GM19452 (cell line): ENCODE measurements around the gene CD4.
"Not testable (repeated sequence)": the region's sequence is repeated elsewhere in the genome, so short reads cannot be mapped to it uniquely, and the experiment has no call there.

Experiments used
- ATAC-seq: cut with Tn5 transposase; IDR thresholded peaks from one replicate; pipeline ENCODE4 v1.9.1; 2021; ENCODE audit not compliant: unreplicated experiment

Gene CD4

DNA sequence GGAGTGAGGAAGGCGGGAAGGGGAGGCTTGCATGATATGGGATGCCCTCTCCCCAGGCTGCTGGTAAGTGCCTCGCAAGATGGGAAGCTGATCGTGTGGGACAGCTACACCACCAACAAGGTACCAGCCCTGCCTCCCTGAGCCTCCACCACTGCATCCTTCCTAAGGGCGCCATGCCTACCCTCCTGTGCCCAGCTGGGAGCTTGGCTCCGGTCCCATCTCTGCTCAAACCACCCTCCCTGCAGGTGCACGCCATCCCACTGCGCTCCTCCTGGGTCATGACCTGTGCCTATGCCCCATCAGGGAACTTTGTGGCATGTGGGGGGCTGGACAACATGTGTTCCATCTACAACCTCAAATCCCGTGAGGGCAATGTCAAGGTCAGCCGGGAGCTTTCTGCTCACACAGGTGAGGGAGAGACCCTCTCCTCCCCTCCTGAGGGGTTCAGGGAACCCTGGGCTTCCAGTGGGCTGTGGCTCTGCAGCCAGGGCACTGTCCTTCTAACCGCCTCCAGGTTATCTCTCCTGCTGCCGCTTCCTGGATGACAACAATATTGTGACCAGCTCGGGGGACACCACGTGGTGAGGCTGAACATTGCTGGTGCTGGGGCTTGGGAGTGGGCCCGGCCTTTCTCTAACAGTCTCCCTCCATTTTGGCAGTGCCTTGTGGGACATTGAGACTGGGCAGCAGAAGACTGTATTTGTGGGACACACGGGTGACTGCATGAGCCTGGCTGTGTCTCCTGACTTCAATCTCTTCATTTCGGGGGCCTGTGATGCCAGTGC lies 54.0 kb downstream of the CD4 start:
- no peak for ATAC-seq

DNA sequence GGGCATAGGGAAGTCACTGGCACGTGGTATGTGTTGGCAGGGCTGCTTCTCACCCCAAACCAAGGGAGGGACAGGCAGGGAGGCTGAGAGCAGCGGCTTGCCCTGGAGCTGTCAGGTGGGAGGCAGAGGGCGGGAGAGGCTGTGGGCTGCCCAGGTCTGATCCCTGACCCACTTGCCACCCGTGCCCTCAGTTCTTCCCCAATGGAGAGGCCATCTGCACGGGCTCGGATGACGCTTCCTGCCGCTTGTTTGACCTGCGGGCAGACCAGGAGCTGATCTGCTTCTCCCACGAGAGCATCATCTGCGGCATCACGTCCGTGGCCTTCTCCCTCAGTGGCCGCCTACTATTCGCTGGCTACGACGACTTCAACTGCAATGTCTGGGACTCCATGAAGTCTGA lies 56.1 kb downstream of the CD4 start:
- no peak for ATAC-seq

DNA sequence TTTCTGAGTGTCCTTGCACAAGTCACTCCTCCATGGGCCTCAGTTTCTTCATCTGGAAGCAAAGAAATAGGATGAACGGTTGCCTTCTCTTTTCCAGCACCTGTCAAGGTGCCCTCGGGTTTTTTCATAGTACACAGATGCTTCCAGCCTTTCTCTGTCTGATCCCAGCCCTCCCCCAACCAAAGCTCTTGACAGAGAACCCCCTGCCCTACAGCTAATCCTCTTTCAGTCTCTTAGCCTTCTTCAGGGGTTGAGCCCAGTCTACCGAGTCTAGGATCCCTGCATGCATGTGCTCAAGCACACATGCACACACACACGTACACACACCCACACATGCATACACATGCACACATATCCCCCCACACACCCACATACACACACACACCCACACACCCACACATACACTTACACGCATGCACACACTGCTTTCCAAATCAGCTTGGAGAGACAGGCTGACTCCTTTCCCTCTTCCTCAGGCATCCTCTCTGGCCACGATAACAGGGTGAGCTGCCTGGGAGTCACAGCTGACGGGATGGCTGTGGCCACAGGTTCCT lies 57.1 kb downstream of the CD4 start:
- ATAC-seq, result no peak

DNA sequence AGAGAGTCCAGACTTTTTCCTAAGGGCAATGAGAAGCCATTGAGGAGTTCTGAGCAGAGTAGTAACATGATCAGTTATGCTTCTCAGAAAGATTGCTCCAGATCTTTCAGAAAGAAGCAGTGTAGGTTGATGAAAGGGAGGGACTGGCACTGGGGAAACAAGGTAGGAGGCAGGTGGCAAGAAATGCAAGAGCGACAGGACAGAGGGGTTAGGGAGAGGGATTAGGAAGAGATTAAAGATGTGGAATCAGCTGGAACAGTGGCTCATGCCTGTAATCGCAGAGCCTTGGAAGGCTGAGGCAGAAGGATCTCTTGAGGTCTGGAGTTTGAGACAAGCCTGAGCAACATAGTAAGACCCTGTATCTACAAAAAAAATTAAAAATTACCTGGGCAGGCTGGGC lies 58.3 kb downstream of the CD4 start:
- no peak for ATAC-seq

DNA sequence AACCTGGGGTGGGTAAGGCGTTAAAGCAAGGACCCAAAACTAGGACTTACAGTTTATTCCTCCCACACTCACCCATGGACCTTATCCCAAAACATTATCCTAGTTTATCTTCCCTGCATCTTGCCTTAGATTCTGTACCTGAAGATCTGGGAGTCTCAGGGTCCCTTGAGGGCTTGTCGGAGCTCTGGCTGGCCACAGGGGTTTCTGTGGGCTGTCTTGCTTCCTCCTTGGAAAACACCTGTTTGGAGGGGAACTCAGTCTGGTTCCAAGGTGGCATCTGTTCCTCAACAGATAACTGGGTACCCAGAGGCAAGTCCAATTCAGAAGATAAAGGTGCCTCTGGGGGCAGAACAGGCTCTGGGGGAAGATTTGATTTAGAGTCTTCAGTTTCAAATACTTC lies 60.1 kb downstream of the CD4 start:
- no peak for ATAC-seq

DNA sequence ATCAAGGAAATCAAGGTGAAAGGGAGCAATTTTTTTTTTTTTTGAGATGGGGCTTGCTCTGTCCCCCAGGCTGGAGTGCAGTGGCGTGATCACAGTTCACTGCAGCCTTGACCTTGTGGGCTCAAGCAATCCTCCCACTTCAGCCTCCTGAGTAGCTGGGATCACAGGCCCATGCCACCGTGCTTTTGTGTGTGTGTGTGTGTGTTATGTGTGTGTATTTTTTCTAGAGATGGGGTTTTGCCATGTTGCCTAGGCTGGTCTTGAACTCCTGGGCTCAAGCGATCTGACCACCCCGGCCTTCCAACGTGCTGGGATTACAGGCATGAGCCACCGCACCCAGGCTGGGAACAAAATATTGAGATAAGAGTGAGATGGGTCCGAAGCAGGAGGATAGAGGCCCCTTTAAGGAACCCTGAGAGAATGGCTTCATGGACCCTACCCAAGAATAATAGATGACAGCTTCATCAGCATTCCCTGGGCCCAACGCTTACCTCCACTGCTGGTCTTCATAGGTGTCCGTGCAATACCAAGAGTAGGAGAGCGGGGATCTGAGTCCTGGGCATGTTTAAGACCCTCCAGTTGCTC lies 60.7 kb downstream of the CD4 start:
- ATAC-seq, result no peak

DNA sequence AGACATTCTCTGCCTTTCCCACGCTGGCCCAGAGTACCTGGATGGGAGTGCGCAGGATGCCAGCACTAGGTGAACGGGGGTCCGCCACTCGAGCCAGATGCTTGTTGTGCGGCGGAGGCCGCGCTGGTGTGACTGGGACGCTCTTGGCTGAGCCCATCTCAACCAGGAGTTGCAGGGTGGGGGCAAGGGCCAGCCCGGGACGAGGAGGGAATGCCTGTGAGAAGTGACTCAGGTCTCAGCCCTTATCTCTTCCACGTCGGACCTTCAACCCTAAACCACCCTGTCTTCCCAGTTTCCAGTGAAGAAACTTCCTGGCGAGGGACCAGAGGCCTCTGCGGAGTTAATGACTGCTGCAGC lies 61.4 kb downstream of the CD4 start:
- no peak for ATAC-seq

DNA sequence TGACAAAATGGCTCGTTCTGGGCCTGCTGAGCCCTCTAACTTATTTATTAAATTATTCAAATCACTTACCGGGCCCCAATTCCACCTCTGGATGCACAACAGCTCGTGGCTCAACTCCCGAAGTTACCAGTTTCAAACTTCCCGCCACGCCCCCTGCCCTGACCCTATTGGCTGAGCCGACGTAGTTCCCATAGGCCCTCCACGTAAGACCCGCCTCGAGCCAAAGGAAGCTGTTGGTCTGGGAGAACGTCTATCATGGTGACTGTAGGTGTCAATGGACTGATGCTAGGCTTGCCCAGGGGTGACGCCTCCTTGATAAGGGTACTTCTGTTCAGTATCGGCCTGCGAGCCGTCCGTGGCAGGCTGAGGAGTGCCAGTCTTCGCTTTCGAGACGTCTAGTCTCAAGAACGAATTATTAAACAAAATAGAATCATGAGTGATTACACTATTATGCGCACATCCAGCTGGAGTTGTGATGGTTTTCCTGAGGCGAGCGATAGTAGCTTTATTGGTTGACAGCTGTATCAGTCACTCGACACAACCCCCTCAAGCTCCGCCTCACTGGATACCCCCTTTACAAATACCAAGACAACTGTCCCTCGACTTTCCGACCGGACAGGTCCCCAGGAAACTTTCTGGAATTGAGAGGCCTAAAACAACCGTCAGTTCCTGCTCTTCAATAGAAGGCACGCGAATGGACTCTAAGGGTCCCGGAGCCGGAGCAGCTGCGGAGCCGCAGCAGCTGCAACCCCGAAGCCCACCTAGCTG lies 62.0 kb downstream of the CD4 start, which contains the start of gene CDCA3:
TSS of gene CDCA3 (minus strand) at position 134 of the 768 bp plus-strand sequence. CDS start 334 bp downstream, outside the sequence.
- peak; percentile 59 for ATAC-seq

DNA sequence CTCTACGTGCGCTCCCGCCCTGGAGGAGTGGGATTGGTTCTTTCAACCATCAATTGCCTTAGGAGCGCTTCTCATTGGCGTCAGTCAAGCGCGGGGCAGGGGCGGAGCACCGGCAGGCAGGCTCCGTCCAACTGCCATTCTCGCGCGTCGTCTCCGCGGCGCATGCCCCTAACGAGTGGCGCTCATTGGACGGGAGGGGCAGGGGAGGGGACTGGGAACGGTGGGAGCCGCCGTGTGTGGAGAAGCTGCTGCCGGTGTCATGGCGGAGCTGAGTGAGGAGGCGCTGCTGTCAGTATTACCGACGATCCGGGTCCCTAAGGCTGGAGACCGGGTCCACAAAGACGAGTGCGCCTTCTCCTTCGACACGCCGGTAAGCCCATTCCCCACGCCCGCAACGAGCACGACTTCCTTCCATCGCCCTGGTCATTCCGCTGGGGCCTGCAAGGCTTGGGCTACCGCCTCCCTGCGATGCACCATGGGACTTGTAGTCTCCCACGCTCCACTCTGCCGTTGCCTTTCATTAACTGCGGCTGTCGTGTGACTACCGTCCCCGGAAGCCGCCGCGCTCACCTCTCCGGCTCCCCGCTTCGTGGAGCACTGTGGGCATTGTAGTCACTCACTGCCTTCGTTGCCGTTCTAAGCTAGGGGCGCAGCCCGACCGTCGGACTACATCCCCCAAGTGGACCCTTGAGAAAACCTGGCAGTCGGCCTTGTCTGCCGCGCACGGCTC lies 62.8 kb downstream of the CD4 start, which contains the start of gene USP5:
TSS of gene USP5 (plus strand) at position 230 of the 730 bp plus-strand sequence. CDS start at position 260, 30 bp downstream.
- ATAC-seq, result peak; percentile 68

DNA sequence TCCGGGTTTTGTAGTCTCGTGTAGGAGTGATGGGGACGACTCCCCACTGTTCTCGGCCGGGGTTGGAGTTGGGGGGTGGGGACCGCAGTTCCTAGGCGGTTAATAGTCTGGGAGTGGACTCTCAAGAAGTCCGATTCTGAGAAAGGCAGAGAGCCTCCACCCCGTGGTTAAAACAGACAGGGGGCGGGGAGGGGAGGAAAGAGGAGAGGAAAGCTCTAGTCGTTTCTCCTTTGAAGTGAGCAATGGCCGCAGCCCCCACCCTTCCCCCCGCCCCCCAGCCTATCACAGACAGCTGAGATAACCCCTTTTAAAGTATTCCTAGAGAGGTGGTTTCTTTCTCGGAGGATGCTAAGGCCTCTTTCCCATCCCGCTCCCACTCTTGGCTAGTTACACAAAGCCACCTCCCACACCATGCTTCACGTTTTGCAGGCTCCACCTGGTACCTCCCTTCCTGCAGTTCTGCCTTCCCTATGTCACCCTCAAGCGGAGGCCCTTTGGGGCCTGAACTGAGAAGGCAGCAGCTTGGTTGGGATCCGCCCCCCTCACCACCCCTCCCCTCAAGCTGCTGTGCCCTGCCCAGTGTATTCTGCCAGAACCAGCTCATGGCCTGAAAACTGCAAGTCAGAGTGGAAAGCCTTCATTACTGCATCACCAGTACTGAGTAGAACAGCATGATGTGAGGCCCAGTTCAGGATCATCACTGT lies 63.5 kb downstream of the CD4 start:
- no peak for ATAC-seq

DNA sequence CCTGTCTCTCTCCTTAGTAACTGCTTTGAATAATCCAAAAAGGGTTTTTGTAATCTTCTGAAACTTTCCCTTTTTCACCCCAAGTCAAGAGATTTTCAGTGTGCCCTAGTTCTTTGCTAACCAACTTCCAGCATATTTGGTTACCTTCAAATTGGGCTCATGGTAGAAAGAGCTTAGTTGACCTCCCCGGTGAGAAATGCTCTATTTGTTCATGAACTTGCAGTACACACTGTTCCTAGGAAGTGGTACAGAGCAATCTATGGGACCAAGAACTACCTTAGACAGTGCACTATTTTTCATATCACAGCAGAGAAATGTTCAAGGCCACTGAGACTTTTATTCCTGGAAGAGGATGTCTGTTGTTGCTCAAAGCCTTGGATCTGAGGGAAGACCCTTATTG lies 64.3 kb downstream of the CD4 start:
- ATAC-seq, result no peak

DNA sequence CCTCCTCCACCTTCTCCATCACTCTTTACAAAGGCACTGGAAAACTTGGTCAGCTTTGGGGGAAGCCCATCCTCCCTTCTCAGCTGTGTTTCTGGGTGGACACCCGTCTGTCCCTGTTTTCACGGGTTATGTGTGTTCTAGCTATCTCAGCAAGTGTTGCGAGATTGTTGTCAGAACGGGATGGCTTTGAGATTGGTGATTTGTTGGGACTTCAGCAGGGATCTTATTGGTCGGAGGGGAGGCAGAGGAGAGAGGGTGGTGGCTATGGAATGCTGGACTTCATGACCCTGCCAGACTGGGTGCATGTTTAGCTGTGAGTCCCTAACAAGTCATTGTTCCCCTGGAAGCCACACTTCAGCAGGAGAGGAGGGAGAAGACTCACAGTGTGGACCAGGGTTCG lies 64.7 kb downstream of the CD4 start:
- no peak for ATAC-seq

DNA sequence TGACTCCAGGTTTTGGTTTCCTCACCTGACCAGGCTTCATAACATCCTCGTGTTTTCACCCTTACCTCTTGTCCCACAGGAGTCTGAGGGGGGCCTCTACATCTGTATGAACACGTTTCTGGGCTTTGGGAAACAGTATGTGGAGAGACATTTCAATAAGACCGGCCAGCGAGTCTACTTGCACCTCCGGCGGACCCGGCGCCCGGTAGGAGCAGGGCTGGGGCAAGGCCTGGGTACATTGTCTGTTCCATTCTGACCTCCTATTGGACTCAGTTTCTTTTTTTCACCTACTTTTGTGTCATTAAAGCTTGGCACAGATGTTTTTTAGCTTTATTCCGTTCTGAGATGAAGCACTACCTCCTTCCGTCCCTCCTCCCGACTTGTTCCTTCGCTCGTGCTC lies 66.0 kb downstream of the CD4 start:
- no peak for ATAC-seq

DNA sequence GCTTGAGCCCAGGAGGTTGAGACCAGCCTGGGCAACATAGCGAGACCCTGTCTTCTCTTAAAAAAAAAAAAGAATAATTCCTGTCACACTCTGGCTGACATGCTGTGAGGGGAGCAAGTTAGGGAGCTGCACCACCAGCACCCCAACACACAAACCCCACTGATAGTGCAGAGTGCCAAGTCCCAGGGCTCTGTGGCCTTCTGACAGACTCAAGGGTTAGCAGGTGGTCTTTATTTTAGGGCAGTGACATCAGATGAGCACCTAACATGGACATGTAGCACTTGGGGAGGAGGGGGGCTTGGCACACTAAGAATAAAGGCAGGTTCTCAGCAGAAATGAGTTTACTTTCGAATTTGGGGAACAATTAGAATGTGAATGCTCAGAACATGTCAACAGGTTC lies 69.5 kb downstream of the CD4 start:
- no peak for ATAC-seq

DNA sequence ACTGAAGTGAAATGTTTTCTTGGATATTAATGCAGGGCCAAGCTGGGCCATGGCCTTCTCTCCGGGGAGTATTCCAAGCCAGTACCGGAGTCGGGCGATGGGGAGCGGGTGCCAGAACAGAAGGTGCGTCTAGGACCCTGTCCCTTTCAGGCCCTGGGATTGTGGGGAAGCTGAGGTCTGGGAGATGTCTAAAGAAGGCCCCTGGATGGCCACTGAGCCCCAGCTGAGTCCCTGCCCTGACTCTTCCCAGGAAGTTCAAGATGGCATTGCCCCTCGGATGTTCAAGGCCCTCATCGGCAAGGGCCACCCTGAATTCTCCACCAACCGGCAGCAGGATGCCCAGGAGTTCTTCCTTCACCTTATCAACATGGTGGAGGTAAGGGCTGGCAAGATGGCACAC lies 70.8 kb downstream of the CD4 start:
- ATAC-seq, result no peak

DNA sequence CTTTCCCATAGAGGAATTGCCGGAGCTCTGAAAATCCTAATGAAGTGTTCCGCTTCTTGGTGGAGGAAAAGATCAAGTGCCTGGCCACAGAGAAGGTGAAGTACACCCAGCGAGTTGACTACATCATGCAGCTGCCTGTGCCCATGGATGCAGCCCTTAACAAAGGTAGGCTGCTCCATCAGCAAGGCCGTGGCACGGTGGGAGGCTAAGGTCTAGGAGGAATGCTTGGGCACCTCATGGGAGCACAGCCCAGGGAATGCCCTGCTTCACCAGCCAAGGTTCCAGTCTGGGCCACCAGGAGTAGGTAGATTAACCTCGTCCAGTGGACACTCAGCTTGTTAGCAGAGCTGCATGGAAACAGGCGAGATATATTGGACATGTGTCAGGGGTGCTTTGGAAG lies 71.6 kb downstream of the CD4 start:
- ATAC-seq, result no peak

DNA sequence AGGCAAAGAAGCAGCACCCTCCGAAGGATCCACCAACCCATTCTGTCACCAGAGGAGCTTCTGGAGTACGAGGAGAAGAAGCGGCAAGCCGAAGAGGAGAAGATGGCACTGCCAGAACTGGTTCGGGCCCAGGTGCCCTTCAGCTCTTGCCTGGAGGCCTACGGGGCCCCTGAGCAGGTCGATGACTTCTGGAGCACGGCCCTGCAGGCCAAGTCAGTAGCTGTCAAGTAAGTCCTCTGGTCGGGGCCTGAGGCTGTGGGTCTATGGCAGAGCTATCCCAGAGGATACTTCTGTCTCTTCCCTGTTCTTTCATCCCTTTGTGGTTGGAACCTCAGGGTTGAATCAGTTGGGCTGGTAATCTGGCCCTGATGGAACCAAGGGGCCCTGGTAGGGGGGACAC lies 72.1 kb downstream of the CD4 start:
- ATAC-seq, result no peak

DNA sequence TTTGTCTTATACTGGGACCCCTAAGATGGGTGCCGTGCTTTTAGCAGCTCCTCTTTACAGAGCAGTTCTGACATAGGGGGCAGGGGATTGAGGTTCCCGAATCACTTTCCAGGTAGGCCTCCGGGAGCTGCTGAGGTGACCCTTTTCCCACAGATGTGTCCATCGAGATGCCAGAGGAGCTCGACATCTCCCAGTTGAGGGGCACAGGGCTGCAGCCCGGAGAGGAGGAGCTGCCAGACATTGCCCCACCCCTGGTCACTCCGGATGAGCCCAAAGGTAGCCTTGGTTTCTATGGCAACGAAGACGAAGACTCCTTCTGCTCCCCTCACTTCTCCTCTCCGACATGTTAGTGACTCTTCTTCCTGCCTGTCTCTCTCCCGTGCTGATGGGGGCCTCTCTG lies 73.7 kb downstream of the CD4 start:
- ATAC-seq, result no peak

DNA sequence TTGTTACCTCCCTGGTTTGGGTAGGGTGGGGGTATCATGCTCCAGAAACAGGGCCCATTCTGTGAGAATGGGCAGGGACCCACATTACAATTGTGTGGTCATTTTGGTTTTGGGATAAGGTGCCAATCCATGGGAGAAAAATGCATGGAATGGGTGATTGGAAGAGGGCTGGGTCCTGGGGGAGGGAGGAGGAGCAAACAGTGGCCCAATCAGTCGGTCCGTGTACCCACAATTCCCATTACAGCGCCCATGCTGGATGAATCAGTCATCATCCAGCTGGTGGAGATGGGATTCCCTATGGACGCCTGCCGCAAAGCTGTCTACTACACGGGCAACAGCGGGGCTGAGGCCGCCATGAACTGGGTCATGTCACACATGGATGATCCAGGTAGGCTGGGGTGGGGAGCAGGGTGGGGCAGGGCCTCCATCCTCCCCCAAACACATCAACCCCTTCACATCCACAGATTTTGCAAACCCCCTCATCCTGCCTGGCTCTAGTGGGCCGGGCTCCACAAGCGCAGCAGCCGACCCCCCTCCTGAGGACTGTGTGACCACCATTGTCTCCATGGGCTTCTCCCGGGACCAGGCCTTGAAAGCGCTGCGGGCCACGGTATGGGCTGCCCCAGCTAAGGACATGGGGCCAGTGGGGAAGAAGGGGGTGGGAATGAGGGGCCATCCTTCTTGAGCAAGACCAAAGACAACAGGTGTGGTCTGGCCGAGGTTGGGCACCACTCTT lies 74.4 kb downstream of the CD4 start:
- no peak for ATAC-seq

DNA sequence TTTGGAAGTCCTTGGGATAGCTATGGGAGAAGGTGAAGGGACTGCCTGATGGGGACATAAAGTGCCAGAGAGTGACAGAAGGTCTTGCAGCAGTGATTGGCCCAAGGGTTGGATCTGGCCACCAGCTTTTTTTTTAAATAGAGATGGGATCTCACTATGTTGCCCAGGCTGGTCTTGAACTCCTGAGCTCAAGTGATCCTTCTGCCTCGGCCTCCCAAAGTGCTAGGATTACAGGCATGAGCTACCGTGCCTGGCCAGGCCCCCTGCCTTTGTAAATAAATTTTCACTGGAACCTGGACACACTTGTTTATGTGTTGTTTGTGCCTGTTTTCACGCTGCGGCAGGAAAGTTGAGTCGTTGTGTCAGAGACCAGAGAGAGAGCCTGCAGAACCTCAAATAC lies 76.0 kb downstream of the CD4 start:
- not testable (repeated sequence) for ATAC-seq
